Ecto neural progenitor cell (in vitro differentiated cells): ENCODE measurements around the gene PRPSAP1.

Experiments
- DNase-seq: peaks from one replicate; pipeline ENCODE4 v3.0.0-alpha.2; 2018; ENCODE audit warnings: low spot score

Gene PRPSAP1

GRCh38 chr17:76383546-76384221, 30.0 kb upstream of the PRPSAP1 start:
- DNase-seq: peak; percentile 83

DNA sequence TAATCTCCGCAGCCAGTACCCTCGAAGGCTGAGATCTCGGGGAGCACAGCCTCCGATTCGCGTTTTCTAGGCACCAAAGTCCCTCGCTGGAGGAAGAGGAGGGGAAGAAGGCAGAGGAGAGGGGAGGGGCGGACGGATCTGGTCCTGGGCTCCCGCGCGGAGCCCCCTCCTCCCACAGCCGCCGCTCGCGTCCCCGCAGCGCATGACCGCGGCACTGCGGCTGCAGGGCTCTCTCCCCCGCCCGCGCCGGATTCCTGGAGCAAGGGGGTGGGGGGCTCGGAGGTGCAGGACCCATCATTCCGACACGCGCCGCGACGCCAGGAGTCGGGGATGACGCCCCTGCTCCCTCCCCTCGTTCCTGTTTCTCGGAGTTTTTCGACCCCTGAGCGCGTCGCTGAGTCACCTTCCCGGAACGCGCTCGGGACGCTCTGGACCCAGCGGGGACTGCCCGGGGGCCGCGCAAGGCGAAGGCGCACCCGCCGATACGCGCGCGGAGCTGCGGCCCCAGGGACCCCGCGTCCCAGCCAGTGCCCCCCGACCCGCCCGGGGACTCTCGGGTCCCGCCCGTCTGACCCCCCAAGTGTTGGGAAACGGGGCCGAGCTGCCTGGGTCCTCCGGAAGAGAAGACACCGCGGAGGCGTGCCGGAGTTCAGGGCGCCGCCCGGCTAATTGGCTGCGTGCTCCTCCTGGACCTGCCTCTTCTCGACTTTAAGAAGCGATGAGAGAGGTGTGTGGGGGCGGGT, 29.3 kb upstream of the PRPSAP1 start:
- peak; percentile 89 for DNase-seq

GRCh38 chr17:76382351-76382802, 28.7 kb upstream of the PRPSAP1 start:
- peak; percentile 98 for DNase-seq

- no peak for DNase-seq
These were observed 28.1 kb upstream of the PRPSAP1 start for GRCh38 chr17:76381633-76382350.

- no peak for DNase-seq
These were observed 26.1 kb upstream of the PRPSAP1 start for GRCh38 chr17:76379646-76380376.

DNA sequence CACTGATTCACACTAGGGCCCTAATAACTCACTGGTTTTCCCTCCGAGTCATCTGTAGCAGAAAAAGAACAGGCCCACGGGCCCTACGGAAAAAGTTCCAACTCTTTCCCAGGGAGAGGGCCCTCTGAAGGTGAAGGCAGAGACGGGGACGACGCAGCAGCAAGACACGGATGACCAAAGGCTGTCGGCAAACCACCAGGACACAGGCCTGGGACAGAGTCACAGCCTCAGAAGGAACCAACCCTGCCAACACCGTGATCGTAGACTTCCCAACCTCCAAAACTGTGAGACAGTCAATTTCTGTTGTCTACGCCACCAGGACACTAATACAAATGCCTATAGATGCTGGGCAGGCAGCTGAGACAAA, 25.5 kb upstream of the PRPSAP1 start:
- no peak for DNase-seq

GRCh38 chr17:76378548-76379274, 25.0 kb upstream of the PRPSAP1 start:
- DNase-seq: no peak

DNA sequence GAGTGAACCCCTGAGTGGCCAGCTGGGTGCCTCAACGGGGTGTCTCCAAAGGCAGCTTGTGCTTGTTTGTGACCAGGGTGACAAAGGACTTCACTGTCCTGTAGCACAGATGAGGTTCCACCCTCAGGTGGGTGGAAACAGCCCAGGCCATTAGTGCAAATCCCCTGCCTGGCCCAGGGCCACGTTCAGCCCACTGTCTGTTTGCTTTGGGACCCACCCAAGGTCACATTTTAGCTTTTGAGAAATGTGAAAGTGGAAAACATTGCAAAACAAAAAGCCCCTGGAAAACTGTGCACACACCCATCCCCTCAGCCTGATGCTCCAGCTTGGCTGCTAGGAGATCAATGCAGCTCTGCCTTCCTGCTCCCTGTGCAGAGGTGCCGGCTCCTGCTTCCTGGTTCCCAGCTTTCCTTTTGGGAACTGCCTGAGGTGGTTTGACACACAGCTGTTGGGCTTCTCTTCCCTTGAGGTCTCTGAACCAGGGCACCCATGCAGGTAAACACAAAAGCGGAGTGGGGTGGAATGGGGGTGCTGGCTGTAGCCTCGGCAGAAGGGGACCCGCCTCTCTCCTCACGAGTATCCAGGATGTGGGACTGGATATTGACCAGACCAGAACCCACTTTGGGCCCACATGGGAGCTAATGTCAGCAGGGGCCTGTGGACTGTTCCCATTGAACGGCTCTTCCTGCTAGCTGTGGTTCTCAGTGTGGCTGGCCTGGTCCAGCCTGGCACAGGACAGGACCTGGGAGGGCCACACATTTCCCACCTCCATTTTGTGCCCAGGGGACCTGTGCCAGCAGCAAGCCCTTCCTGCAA, 22.8 kb upstream of the PRPSAP1 start:
- no peak for DNase-seq

GRCh38 chr17:76371656-76372628, 18.2 kb upstream of the PRPSAP1 start:
- no peak for DNase-seq

- DNase-seq: no peak
These were observed 16.7 kb upstream of the PRPSAP1 start for GRCh38 chr17:76370261-76370993.

DNA sequence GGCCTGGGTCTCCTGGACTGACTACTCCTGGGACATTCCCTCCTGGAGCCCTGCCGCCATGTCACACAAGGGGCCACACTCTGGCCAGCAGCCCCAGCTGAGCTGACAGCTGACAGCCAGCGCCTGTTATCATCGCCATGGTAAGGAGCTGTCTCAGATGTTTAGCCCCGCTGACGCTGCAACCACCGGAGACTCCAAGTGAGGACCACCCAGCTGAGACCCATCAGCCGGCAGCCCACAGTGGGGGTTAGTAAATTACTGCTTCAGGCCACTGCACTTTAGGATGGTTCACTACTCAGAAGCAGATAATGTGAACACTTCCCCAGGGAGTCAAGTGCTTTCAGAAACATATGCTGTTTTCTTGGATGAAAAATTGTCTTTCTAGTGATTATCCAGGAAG, 16.1 kb upstream of the PRPSAP1 start:
- DNase-seq: no peak

- no peak for DNase-seq
These were observed 15.7 kb upstream of the PRPSAP1 start for GRCh38 chr17:76369379-76369778.

- DNase-seq: no peak
These were observed 14.8 kb upstream of the PRPSAP1 start for GRCh38 chr17:76368545-76368944.

GRCh38 chr17:76367642-76368041, 13.9 kb upstream of the PRPSAP1 start:
- no peak for DNase-seq

DNA sequence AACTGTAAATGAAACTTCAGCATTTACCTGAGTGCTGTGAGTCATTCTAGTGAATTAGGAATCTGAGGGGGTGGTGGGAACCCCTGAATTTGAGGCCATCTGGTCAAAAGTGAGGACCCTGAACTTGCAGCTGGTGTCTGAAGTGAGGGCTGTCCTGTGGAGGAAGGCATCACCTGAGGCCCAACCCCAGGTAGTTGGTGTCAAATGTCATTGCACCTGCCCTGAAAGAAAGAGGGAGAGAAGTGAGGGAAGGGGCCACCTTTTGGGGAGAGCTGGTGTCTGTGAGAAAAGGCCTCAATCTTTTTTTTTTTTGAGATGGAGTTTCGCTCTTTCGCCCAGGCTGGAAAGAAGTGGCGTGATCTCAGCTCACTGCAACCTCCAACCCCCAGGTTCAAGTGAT, 12.5 kb upstream of the PRPSAP1 start:
- no peak for DNase-seq

DNA sequence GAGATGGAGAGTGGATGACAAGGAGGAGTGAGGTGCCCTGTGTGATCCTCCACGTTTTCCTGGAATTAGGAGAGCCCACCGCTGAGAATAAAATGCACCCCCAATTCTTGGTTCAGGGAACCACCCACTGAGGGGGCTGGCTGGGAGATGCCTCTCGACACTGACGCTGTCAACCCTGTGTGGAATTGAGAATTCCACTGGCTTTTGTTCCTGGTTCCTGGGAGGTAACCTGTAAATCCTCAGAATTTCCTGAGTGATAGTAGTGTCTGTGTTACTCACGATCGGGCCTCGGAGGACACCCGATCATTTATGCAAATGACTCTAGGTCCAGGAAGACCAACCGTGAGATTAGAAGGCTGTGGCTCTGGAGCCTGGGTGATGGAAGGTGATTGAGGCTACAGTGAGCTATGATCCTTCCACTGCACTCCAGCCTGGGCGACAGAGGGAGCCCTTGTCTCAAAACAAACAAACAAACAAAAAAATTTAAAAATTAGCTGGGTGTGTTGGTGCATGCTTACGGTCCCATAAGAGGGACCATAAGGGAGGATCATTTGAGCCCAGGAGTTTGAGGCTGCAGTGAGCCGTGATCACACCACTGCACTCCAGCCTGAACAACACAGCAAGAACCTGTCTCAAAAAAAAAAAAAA, 11.7 kb upstream of the PRPSAP1 start:
- no peak for DNase-seq

- no peak for DNase-seq
These were observed 9.6 kb upstream of the PRPSAP1 start for GRCh38 chr17:76363107-76363842.

DNA sequence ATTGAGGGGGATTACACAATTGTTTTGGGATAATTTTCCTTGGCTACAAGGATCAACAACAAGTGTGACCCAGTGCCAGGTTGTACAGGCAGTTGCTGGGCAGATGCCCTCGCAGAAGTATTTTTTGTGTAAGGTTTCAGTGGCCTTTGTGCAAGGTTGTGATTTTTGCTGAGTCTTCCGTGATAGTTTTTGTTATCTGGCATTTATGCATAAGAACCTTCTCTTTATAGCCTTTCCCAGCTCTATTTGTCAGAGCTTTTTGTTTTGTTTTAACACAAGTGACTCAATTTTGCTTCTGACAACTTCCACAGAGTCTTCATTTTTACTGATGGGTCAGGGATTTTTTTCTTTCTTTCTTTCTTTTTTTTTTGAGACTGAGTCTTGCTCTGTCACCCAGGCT, 6.7 kb upstream of the PRPSAP1 start:
- no peak for DNase-seq
